Stimulated activated naive CD8-positive, alpha-beta T cell treated with anti-CD3 and anti-CD28 coated beads, Interleukin-15, amount 100 ng/mL, for 72 hours (primary cell): ENCODE results near the gene CILP.
"Not testable (repeated sequence)": the region's sequence is repeated elsewhere in the genome, so short reads cannot be mapped to it uniquely, and the experiment has no call there.

Experiments used
- ATAC-seq: fragments of 150-1000 bp; cut with Tn5 transposase; 2 replicates; pipeline ENCODE4 v1.10.0; 2021; ENCODE audit warnings: mild to moderate bottlenecking, moderate library complexity
- DNase-seq, 2 donors: peaks; one replicate each; pipeline ENCODE4 v3.0.0; 2021 to 2022
- H3K27ac Mint-ChIP-seq, 2 donors: one replicate each; pipeline ENCODE4 v1.8.0; 2022; ENCODE audit warnings: mild to moderate bottlenecking in 2 of 2, mixed read lengths in 2 of 2, moderate library complexity in 2 of 2
- H3K27me3 Mint-ChIP-seq: one replicate; pipeline ENCODE4 v1.8.0; 2022; ENCODE audit warnings: mixed read lengths
- H3K4me1 Mint-ChIP-seq: one replicate; pipeline ENCODE4 v1.8.0; 2022; ENCODE audit warnings: mild to moderate bottlenecking, mixed read lengths
- H3K4me3 Mint-ChIP-seq, 2 donors: one replicate each; pipeline ENCODE4 v1.8.0; 2022; ENCODE audit warnings: mild to moderate bottlenecking in 2 of 2, mixed read lengths in 2 of 2, moderate library complexity in 1 of 2
- H3K9me3 Mint-ChIP-seq, 2 donors: one replicate each; pipeline ENCODE4 v1.8.0; 2022; ENCODE audit warnings: mixed read lengths in 2 of 2

The CILP gene

GRCh38 chr15:65233696-65234095, 22.4 kb upstream of the CILP start:
- Mint-ChIP-seq H3K4me1 (peaks cover 9% of the 10 kb centered on the region), H3K9me3 (peaks cover 7 to 10% of the 10 kb centered on the region in 2 donors), H3K27me3 (no peaks in the 10 kb centered on the region), H3K4me3 (no peak overlapping the region), H3K27ac (no peak overlapping the region)
- no peak for ATAC-seq
- DNase-seq, result no peak

- DNase-seq (no peak), ATAC-seq (no peak)
- peaks cover 6% of the 10 kb centered on the region in 2 donors for H3K9me3 Mint-ChIP-seq
- H3K4me3 Mint-ChIP-seq, result no peak overlapping the region
- H3K27ac Mint-ChIP-seq, result no peak overlapping the region
- peaks cover 7% of the 10 kb centered on the region for H3K4me1 Mint-ChIP-seq
- H3K27me3 Mint-ChIP-seq, result no peaks in the 10 kb centered on the region
These were observed 21.2 kb upstream of the CILP start for GRCh38 chr15:65232520-65232919.

- Mint-ChIP-seq H3K9me3 (no peaks in the 10 kb centered on the region), H3K4me1 (no peaks in the 10 kb centered on the region), H3K27me3 (no peaks in the 10 kb centered on the region), H3K4me3 (no peak overlapping the region), H3K27ac (no peak overlapping the region)
- DNase-seq, result no peak
- no peak for ATAC-seq
These were observed 20.0 kb upstream of the CILP start for GRCh38 chr15:65231306-65231705.

- H3K4me1 Mint-ChIP-seq, H3K4me3 Mint-ChIP-seq, H3K9me3 Mint-ChIP-seq, DNase-seq, H3K27ac Mint-ChIP-seq, ATAC-seq, H3K27me3 Mint-ChIP-seq: not testable (repeated sequence)
These were observed 15.6 kb upstream of the CILP start for GRCh38 chr15:65226901-65227300.

GRCh38 chr15:65226221-65226620, 14.9 kb upstream of the CILP start:
- Mint-ChIP-seq H3K4me3 (no peak overlapping the region), H3K4me1 (no peaks in the 10 kb centered on the region), H3K9me3 (no peaks in the 10 kb centered on the region), H3K27me3 (no peaks in the 10 kb centered on the region), H3K27ac (no peak overlapping the region)
- no peak for ATAC-seq
- DNase-seq, result no peak

GRCh38 chr15:65223996-65224395, 12.7 kb upstream of the CILP start:
- Mint-ChIP-seq H3K9me3 (no peaks in the 10 kb centered on the region), H3K4me1 (peaks cover 7% of the 10 kb centered on the region), H3K27ac (no peak overlapping the region), H3K27me3 (no peaks in the 10 kb centered on the region), H3K4me3 (no peak overlapping the region)
- DNase-seq, result no peak
- ATAC-seq, result no peak

GRCh38 chr15:65222891-65223290, 11.6 kb upstream of the CILP start:
- no peak for DNase-seq
- ATAC-seq, result no peak
- H3K27me3 Mint-ChIP-seq, result no peaks in the 10 kb centered on the region
- no peak overlapping the region for H3K4me3 Mint-ChIP-seq
- H3K9me3 Mint-ChIP-seq, result no peaks in the 10 kb centered on the region
- no peak overlapping the region for H3K27ac Mint-ChIP-seq
- peaks cover 18% of the 10 kb centered on the region for H3K4me1 Mint-ChIP-seq

- DNase-seq, result no peak
- no peaks in the 10 kb centered on the region for H3K9me3 Mint-ChIP-seq
- no peak overlapping the region for H3K4me3 Mint-ChIP-seq
- ATAC-seq, result no peak
- peak overlapping the region in 1 of 2 donors; percentile 52 for H3K27ac Mint-ChIP-seq
- H3K27me3 Mint-ChIP-seq, result no peaks in the 10 kb centered on the region
- H3K4me1 Mint-ChIP-seq, result peaks cover 25% of the 10 kb centered on the region
These were observed 10.4 kb upstream of the CILP start for GRCh38 chr15:65221697-65222096.

- ATAC-seq, result no peak
- Mint-ChIP-seq H3K4me1 (peaks cover 25% of the 10 kb centered on the region), H3K4me3 (peak overlapping the region in 1 of 2 donors; percentile 28), H3K9me3 (no peaks in the 10 kb centered on the region), H3K27ac (peak overlapping the region in 1 of 2 donors; percentile 4), H3K27me3 (no peaks in the 10 kb centered on the region)
- no peak for DNase-seq
These were observed 7.9 kb upstream of the CILP start for GRCh38 chr15:65219137-65219536.

GRCh38 chr15:65217526-65218482, 6.5 kb upstream of the CILP start:
- Mint-ChIP-seq H3K27me3 (no peaks in the 10 kb centered on the region), H3K27ac (peak overlapping the region; percentile 44 to 85), H3K4me3 (peak overlapping the region; percentile 19 to 31), H3K4me1 (peaks cover 25% of the 10 kb centered on the region), H3K9me3 (no peaks in the 10 kb centered on the region)
- peak in 1 of 2 donors; percentile 18 for DNase-seq
- ATAC-seq, result peak; percentile 81

GRCh38 chr15:65215496-65215895, 4.2 kb upstream of the CILP start:
- H3K4me3 Mint-ChIP-seq, result no peak overlapping the region
- no peaks in the 10 kb centered on the region for H3K27me3 Mint-ChIP-seq
- no peak for DNase-seq
- no peak for ATAC-seq
- H3K27ac Mint-ChIP-seq, result no peak overlapping the region
- H3K4me1 Mint-ChIP-seq, result peaks cover 33% of the 10 kb centered on the region
- no peaks in the 10 kb centered on the region for H3K9me3 Mint-ChIP-seq

GRCh38 chr15:65214010-65214409, 2.7 kb upstream of the CILP start:
- Mint-ChIP-seq H3K27ac (no peak overlapping the region), H3K9me3 (no peaks in the 10 kb centered on the region)
- DNase-seq, result no peak

GRCh38 chr15:65213241-65213640, 2.0 kb upstream of the CILP start:
- Mint-ChIP-seq H3K4me1 (peaks cover 18% of the 10 kb centered on the region), H3K9me3 (no peaks in the 10 kb centered on the region), H3K27ac (no peak overlapping the region), H3K27me3 (no peaks in the 10 kb centered on the region), H3K4me3 (no peak overlapping the region)
- no peak for ATAC-seq
- no peak for DNase-seq

More at GRCh38 chr15:65214010-65214409, 2.7 kb upstream of the CILP start:
- H3K27me3 Mint-ChIP-seq, result no peaks in the 10 kb centered on the region
- no peak overlapping the region for H3K4me3 Mint-ChIP-seq
- ATAC-seq, result no peak
- peaks cover 26% of the 10 kb centered on the region for H3K4me1 Mint-ChIP-seq

- Mint-ChIP-seq H3K27me3 (no peaks in the 10 kb centered on the region), H3K4me1 (peaks cover 8% of the 10 kb centered on the region), H3K9me3 (no peaks in the 10 kb centered on the region), H3K4me3 (no peak overlapping the region), H3K27ac (peak overlapping the region in 1 of 2 donors; percentile 68)
- peak; percentile 38 to 57 for DNase-seq
- peak; percentile 90 for ATAC-seq
These were observed 824 bp upstream of the CILP start for GRCh38 chr15:65212097-65212496.

- no peaks in the 10 kb centered on the region for H3K9me3 Mint-ChIP-seq
- ATAC-seq (no peak), DNase-seq (no peak)
- H3K4me1 Mint-ChIP-seq, result peaks cover 8% of the 10 kb centered on the region
- H3K27ac Mint-ChIP-seq, result no peak overlapping the region
- H3K4me3 Mint-ChIP-seq, result no peak overlapping the region
- H3K27me3 Mint-ChIP-seq, result no peaks in the 10 kb centered on the region
These were observed 259 bp upstream of the CILP start for GRCh38 chr15:65211482-65211982.
